Heart right ventricle (tissue), 16 donors: Measurements from ENCODE around the gene IL5RA. TPM values are rescaled to one million over a fixed set of nuclear protein-coding genes. Genes with fewer than 3 reads are reported as not detected.

Experiments used
- ATAC-seq, 8 donors: fragments of 200-7000 bp; cut with Tn5 transposase; one replicate each; pipeline ENCODE4 v1.9.1; 2020; ENCODE audit warnings: mild to moderate bottlenecking in 8 of 8, moderate library complexity in 8 of 8, moderate number of reproducible peaks in 1 of 8
- DNase-seq, 2 donors: peaks; one replicate each; pipeline ENCODE4 v3.0.0-alpha.2; 2020
- H3K27ac ChIP-seq, 10 donors: fragments of 200-600 bp; sonication (generic) in 2 of 10; one replicate each; pipeline versions ENCODE4 v1.5.0 to v1.8.0; 2020 to 2022; ENCODE audit warnings: mild to moderate bottlenecking in 3 of 10
- H3K27me3 ChIP-seq, 7 donors: fragments of 200-600 bp; one replicate each; pipeline ENCODE4 v1.8.0; 2021 to 2022; ENCODE audit warnings: mild to moderate bottlenecking in 2 of 7
- H3K36me3 ChIP-seq, 9 donors: fragments of 200-600 bp; sonication (generic) in 1 of 9; one replicate each; pipeline versions ENCODE4 v1.5.0 to v1.8.0; 2020 to 2022; ENCODE audit warnings: mild to moderate bottlenecking in 2 of 9
- H3K4me1 ChIP-seq, 9 donors: fragments of 200-600 bp; sonication (generic) in 1 of 9; one replicate each; pipeline versions ENCODE4 v1.5.0 to v1.8.0; 2020 to 2022; ENCODE audit warnings: mild to moderate bottlenecking in 4 of 9
- H3K4me3 ChIP-seq, 10 donors: fragments of 200-600 bp; sonication (generic) in 2 of 10; one replicate each; pipeline versions ENCODE4 v1.5.0 to v1.8.0; 2020 to 2022; ENCODE audit warnings: mild to moderate bottlenecking in 7 of 10, moderate library complexity in 2 of 10
- H3K9me3 ChIP-seq, 11 donors: fragments of 200-600 bp in 10 of 11; sonication (generic) in 2 of 11; one replicate each; pipeline versions ENCODE4 v1.5.0 to v1.8.0; 2013 to 2022; ENCODE audit warnings: mild to moderate bottlenecking in 2 of 11, control low read depth in 1 of 11, moderate library complexity in 1 of 11
- CTCF ChIP-seq, 9 donors: fragments of 200-600 bp; sonication (generic) in 2 of 9; IDR thresholded peaks; one replicate each; pipeline versions ENCODE4 v1.5.0 to v1.8.0; 2021 to 2022; ENCODE audit warnings: antibody characterized with exemption in 9 of 9, mild to moderate bottlenecking in 5 of 9, moderate library complexity in 1 of 9
- WGBS, 2 donors: extraction: QIAGEN DNeasy Blood & Tissue Kit; methylation state at CpG; one replicate each; pipeline ENCODE4 v1.1.7; 2013; ENCODE audit warnings: inconsistent platforms in 1 of 2; 5-methylcytosine and 5-hydroxymethylcytosine counted together
- intact Hi-C, 10 donors: fragments of 100-400 bp; cut with DNase I; formaldehyde crosslinking; loops; one replicate each; pipeline versions ENCODE4 v1.11.1 to v1.14.2; 2022
- polyA plus RNA-seq, 2 donors: library from polyadenylated mRNA; stranded (reverse); fragments of 200-250 nt; gene quantifications; one replicate each; pipeline ENCODE4 v1.2.3, GENCODE V29; 2013
- total RNA-seq, 10 donors: library from RNA; stranded (reverse); fragmentation: NEBNext Ultra II Directional in 3 of 10; extraction: Animal tissue kit (Norgen Biotek cat#: 25700) in 3 of 10; gene quantifications; one replicate each; pipeline versions ENCODE4 v1.2.1 to v1.2.4, GENCODE V29; 2021 to 2023
- donor health status: Arrhythmogenic right ventricular cardiomyopathy.
- donor health status: ischemic (EF 13 %, LVEDD 7.1; RV severe dilation, severe dysfunction).
- donor health status: healthy with polysubstance abuse.
- donor health status: DM: no; HTN: yes; CAD: no.
- donor health status: DM: no; HTN: no; CAD: no.
- donor health status: ischemic (EF 25% LVEDD 6.9; RV normal size, moderate dysfunction).
- donor health status: ischemic (EF 25% LVEDD 5.7; RV mildly dilated, moderate dysfunction).
- donor health status: healthy.
- donor health status: DM: yes; HTN: yes; CAD: no.
- donor health status: Ischemic cardiomyopathy.
- donor health status: ischemic (EF 35%, LVEDD 5.7; RV mildly dilated, moderate dysfunction).
- donor health status: nonischemic (EF 11% LVEDD 7.7; RV severe dilation, severe dysfunction).
- donor health status: DM: yes; HTN: yes; CAD: no.
- donor health status: PGD.
- donor health status: ischemic (EF 29% LVEDD 5.4; RV normal size, mild dysfunction).
- donor health status: nonischemic (EF 23%, LVEDD 6.1; RV moderate dilation, normal function).

IL5RA gene
- total and polyA plus RNA-seq, 12 donors: 0.07 to 1.1 (median 0.23) TPM; not detected in 5

GRCh38 chr3:3102751-3103150 lies 7.4 kb downstream of the IL5RA start:
- TF ChIP-seq CTCF (IDR thresholded peaks at IDR 0.05): no peak
- H3K4me3 ChIP-seq: no peak overlapping the region
- H3K27me3 ChIP-seq: peaks cover 0 to 8% (median 0%) of the 10 kb centered on the region in 7 donors
- no peaks in the 10 kb centered on the region for H3K36me3 ChIP-seq
- no peak for DNase-seq
- no peaks in the 10 kb centered on the region for H3K9me3 ChIP-seq
- 88% methylated on average over 6 of the region's 6 CpGs for WGBS, 2 donors
- no peak for ATAC-seq
- no peak overlapping the region for H3K27ac ChIP-seq
- intact Hi-C loops: no loop called here
- H3K4me1 ChIP-seq: no peaks in the 10 kb centered on the region

- Histone ChIP-seq H3K27ac (no peak overlapping the region), H3K27me3 (peaks cover 0 to 8% (median 0%) of the 10 kb centered on the region in 7 donors), H3K9me3 (no peaks in the 10 kb centered on the region), H3K36me3 (no peaks in the 10 kb centered on the region), H3K4me3 (no peak overlapping the region), H3K4me1 (no peaks in the 10 kb centered on the region)
- 87 to 90% methylated on average over 6 of the region's 6 CpGs for WGBS, 2 donors
- TF ChIP-seq CTCF (IDR thresholded peaks at IDR 0.05): no peak
- DNase-seq (no peak), ATAC-seq (no peak)
- intact Hi-C loops: no loop called here
Measured at GRCh38 chr3:3101660-3102458, 8.3 kb downstream of the IL5RA start.

- H3K27me3 ChIP-seq: peaks cover 0 to 4% (median 0%) of the 10 kb centered on the region in 7 donors
- TF ChIP-seq CTCF (IDR thresholded peaks at IDR 0.05): no peak
- no peaks in the 10 kb centered on the region for H3K36me3 ChIP-seq
- WGBS, 2 donors: 73 to 74% methylated on average over 4 of the region's 4 CpGs
- DNase-seq (no peak), ATAC-seq (no peak)
- no peak overlapping the region for H3K4me3 ChIP-seq
- intact Hi-C loops: no loop called here
- no peaks in the 10 kb centered on the region for H3K4me1 ChIP-seq
- no peak overlapping the region for H3K27ac ChIP-seq
- H3K9me3 ChIP-seq: no peaks in the 10 kb centered on the region
Measured at GRCh38 chr3:3097958-3098357, 12.2 kb downstream of the IL5RA start.

- H3K9me3 ChIP-seq: no peaks in the 10 kb centered on the region
- ATAC-seq (no peak), DNase-seq (no peak)
- H3K36me3 ChIP-seq: no peaks in the 10 kb centered on the region
- TF ChIP-seq CTCF (IDR thresholded peaks at IDR 0.05): no peak
- no peaks in the 10 kb centered on the region for H3K27me3 ChIP-seq
- intact Hi-C loops: no loop called here
- H3K4me3 ChIP-seq: no peak overlapping the region
- WGBS, 2 donors: 69 to 74% methylated on average over 4 of the region's 4 CpGs
- H3K27ac ChIP-seq: no peak overlapping the region
- no peaks in the 10 kb centered on the region for H3K4me1 ChIP-seq
Measured at GRCh38 chr3:3089017-3089416, 21.2 kb downstream of the IL5RA start.
